Muscle layer of colon (tissue), 2 donors: ENCODE data around the gene HSPG2.

Source experiments
- H3K27ac ChIP-seq: one replicate; pipeline ENCODE4 v1.7.0; 2013; ENCODE audit warnings: low read depth, mild to moderate bottlenecking, low read length, moderate library complexity
- H3K27me3 ChIP-seq, 2 donors: one replicate each; pipeline ENCODE4 v1.7.0; 2013; ENCODE audit warnings: low read length in 2 of 2, mild to moderate bottlenecking in 2 of 2; ENCODE audit not compliant: insufficient read depth in 2 of 2, control insufficient read depth in 1 of 2
- H3K36me3 ChIP-seq: one replicate; pipeline ENCODE4 v1.7.0; 2013; ENCODE audit warnings: mild to moderate bottlenecking, low read length; ENCODE audit not compliant: insufficient read depth
- H3K4me1 ChIP-seq: one replicate; pipeline ENCODE4 v1.7.0; 2013; ENCODE audit warnings: mild to moderate bottlenecking, low read length; ENCODE audit not compliant: insufficient read depth
- H3K4me3 ChIP-seq, 2 donors: one replicate each; pipeline ENCODE4 v1.7.0; 2013; ENCODE audit warnings: low read length in 2 of 2, low read depth in 1 of 2, mild to moderate bottlenecking in 1 of 2, moderate library complexity in 1 of 2
- H3K9ac ChIP-seq: one replicate; pipeline ENCODE4 v1.7.0; 2013; ENCODE audit warnings: low read length
- H3K9me3 ChIP-seq: one replicate; pipeline ENCODE4 v1.7.0; 2013; ENCODE audit warnings: mild to moderate bottlenecking, low read length
- donor health status: abdominal sarcoma.
- donor health status: Adenocarcinoma of cecum.

The HSPG2 gene

DNA sequence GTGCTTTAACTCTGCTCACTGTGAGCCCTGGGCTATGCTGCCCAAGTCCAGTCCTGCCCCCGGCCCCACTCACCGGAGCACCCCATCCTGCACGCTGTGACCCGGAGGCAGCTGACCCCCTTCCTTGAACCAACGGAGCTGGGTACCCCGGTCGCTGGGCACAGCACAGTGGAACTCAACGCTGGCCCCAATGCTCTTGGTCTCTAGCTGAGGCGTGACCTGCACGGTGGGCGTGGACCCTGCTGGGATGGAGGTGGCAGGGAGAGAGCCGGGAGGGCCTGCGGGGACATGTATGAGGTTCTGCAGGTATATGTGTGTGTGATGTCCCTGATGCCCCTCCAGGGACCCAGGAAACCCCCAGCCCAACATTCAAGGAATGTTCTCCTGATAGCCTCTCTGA lies 100.4 kb downstream of the HSPG2 start:
- no peak overlapping the region for H3K27ac ChIP-seq
- H3K36me3 ChIP-seq, result peaks cover 92% of the 10 kb centered on the region

GRCh38 chr1:21836010-21836409 lies 101.1 kb downstream of the HSPG2 start:
- H3K27me3 ChIP-seq, result no peaks in the 10 kb centered on the region
- no peak overlapping the region for H3K9ac ChIP-seq
- no peak overlapping the region for H3K27ac ChIP-seq
- peaks cover 92% of the 10 kb centered on the region for H3K36me3 ChIP-seq
- no peak overlapping the region for H3K4me3 ChIP-seq
- H3K4me1 ChIP-seq, result no peaks in the 10 kb centered on the region
- H3K9me3 ChIP-seq, result no peaks in the 10 kb centered on the region

More for the DNA sequence above, 100.4 kb downstream of the HSPG2 start:
- H3K4me3 ChIP-seq, result no peak overlapping the region
- no peaks in the 10 kb centered on the region for H3K27me3 ChIP-seq
- no peaks in the 10 kb centered on the region for H3K9me3 ChIP-seq
- no peaks in the 10 kb centered on the region for H3K4me1 ChIP-seq
- H3K9ac ChIP-seq, result no peak overlapping the region

GRCh38 chr1:21834666-21835065 lies 102.4 kb downstream of the HSPG2 start:
- Histone ChIP-seq H3K4me3 (no peak overlapping the region), H3K9me3 (no peaks in the 10 kb centered on the region), H3K4me1 (no peaks in the 10 kb centered on the region), H3K27me3 (no peaks in the 10 kb centered on the region), H3K9ac (no peak overlapping the region), H3K27ac (no peak overlapping the region), H3K36me3 (peaks cover 98% of the 10 kb centered on the region)

DNA sequence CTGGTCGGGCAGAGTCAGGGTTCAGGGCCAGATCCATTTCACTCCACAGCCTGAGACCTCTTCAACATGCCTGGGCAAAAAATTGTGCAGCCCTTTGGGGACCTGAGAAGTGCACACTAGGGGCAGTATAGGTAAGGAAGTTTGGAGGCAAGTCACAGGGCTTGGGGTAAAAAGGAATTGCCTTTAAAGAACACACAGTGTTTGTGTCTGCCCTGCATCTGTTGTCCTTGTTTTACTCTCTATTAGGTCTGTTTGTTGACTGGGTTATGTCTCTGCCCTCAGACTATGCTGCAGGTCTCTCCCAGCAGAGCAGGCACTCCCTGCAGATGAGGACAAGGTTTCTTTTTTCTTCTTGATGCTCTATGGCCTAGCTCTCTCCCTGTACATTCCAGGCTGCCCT lies 103.0 kb downstream of the HSPG2 start:
- H3K9ac ChIP-seq, result no peak overlapping the region
- no peaks in the 10 kb centered on the region for H3K9me3 ChIP-seq
- no peaks in the 10 kb centered on the region for H3K4me1 ChIP-seq
- peaks cover 98% of the 10 kb centered on the region for H3K36me3 ChIP-seq
- H3K27ac ChIP-seq, result no peak overlapping the region
- H3K27me3 ChIP-seq, result no peaks in the 10 kb centered on the region
- no peak overlapping the region for H3K4me3 ChIP-seq

DNA sequence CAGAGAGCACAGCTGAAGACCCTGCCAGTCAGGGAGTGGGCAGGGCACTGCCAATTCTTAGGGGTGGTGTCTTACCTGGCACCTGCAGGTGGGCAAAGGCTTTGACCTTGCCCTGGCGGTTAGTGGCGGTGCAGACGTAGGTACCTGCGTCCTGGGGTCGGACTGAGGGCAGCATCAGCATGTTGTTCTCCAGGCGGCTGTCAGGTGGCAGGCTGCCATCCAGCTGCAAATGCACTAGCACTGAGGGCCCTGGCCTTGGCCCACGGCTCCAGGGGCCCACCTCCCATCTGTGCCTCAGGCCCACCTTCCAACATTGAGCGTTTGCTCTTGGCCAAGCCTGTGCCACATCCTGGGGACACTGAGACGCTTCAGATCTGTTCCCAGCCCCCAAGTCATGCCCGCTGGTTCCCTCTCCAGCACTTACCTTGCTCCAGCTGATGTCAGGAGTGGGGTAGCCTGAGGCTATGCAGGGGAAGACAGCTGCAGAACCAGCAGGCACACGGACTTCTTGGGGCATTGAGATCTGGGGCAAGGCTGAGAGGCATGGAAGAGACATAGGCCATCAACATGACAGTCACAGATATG lies 103.6 kb downstream of the HSPG2 start:
- peaks cover 98% of the 10 kb centered on the region for H3K36me3 ChIP-seq
- no peaks in the 10 kb centered on the region for H3K9me3 ChIP-seq
- H3K4me3 ChIP-seq, result no peak overlapping the region
- H3K4me1 ChIP-seq, result no peaks in the 10 kb centered on the region
- H3K9ac ChIP-seq, result no peak overlapping the region
- no peak overlapping the region for H3K27ac ChIP-seq
- no peaks in the 10 kb centered on the region for H3K27me3 ChIP-seq

- Histone ChIP-seq H3K4me1 (no peaks in the 10 kb centered on the region), H3K27ac (no peak overlapping the region), H3K9ac (no peak overlapping the region), H3K9me3 (no peaks in the 10 kb centered on the region), H3K27me3 (no peaks in the 10 kb centered on the region), H3K36me3 (peaks cover 98% of the 10 kb centered on the region), H3K4me3 (no peak overlapping the region)
These were observed 105.6 kb downstream of the HSPG2 start for GRCh38 chr1:21831454-21831970.

- Histone ChIP-seq H3K27ac (no peak overlapping the region), H3K36me3 (peaks cover 98% of the 10 kb centered on the region), H3K9ac (no peak overlapping the region), H3K9me3 (no peaks in the 10 kb centered on the region), H3K27me3 (no peaks in the 10 kb centered on the region), H3K4me1 (no peaks in the 10 kb centered on the region), H3K4me3 (no peak overlapping the region)
These were observed 106.2 kb downstream of the HSPG2 start for GRCh38 chr1:21830792-21831453.

DNA sequence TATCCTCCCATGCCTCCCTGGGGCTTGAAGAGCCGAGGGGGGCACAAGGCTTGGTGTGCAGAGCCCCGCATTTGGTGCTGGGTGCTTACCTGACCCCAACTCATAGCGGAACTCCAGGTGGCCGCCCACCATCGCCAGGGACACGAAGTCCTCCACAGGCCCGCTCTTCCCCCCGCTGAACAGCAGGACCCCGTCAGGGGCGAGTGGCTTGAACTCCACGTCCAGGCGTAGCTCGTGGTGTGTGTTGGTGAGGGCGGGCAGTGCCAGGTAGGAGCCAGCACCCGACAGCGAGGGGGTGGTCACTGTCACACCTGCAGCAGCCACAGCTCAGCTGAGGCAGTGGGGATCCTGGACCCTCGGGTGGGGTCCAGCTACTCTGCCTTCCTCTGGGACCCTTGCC lies 107.8 kb downstream of the HSPG2 start:
- H3K27me3 ChIP-seq, result no peaks in the 10 kb centered on the region
- no peak overlapping the region for H3K9ac ChIP-seq
- H3K27ac ChIP-seq, result no peak overlapping the region
- H3K4me3 ChIP-seq, result no peak overlapping the region
- peaks cover 96% of the 10 kb centered on the region for H3K36me3 ChIP-seq
- no peaks in the 10 kb centered on the region for H3K4me1 ChIP-seq
- H3K9me3 ChIP-seq, result no peaks in the 10 kb centered on the region

GRCh38 chr1:21828506-21829210 lies 108.5 kb downstream of the HSPG2 start:
- Histone ChIP-seq H3K9me3 (no peaks in the 10 kb centered on the region), H3K4me3 (no peak overlapping the region), H3K27me3 (no peaks in the 10 kb centered on the region), H3K4me1 (no peaks in the 10 kb centered on the region), H3K36me3 (peaks cover 96% of the 10 kb centered on the region), H3K27ac (no peak overlapping the region), H3K9ac (no peak overlapping the region)

DNA sequence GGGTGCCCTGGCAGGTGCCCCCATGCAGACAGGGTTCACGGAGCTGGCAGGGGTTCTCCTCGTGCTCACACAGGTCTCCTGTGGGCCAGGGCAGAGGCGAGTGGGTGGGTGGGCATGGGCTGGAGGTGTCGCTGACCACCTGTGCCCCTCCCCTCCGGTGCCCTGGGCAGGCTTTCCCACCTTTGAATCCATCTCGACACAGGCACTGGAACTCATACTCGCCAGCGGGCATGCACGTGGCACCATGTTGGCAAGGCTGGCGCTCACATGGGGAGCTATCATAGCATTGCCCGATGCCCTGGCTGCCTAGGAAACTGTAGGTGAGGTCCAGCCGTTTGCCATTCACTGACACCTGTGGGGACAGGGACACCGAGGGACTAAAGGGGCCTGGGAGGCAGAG lies 109.0 kb downstream of the HSPG2 start:
- no peak overlapping the region for H3K27ac ChIP-seq
- no peak overlapping the region for H3K9ac ChIP-seq
- H3K36me3 ChIP-seq, result peaks cover 93% of the 10 kb centered on the region
- H3K27me3 ChIP-seq, result no peaks in the 10 kb centered on the region
- H3K4me1 ChIP-seq, result no peaks in the 10 kb centered on the region
- H3K9me3 ChIP-seq, result no peaks in the 10 kb centered on the region
- H3K4me3 ChIP-seq, result no peak overlapping the region

DNA sequence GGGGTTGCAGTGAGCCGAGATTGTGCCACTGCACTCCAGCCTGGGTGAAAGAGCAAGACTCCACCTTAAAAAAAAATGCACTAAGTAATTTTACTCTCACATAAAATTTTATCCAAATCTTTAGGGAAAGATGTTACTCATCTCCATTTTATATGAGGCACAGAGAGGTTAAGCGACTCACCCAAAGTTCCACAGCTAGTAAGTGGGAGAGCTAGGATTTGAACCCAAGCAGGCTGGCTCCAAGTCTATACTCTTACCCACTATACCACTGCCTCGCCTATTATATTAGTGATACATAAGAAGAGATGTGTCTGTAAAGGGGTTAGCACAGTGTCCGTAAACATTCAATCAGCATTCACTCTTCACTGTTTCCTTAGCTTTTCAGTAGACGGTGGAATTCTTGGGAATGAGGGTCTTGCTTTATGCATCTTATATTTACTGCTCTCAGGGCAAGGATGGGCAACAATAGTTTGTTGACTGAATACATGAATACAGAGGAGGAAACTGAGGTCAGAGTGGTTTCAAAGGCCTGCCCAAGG lies 109.9 kb downstream of the HSPG2 start:
- Histone ChIP-seq H3K4me3 (no peak overlapping the region), H3K27ac (no peak overlapping the region), H3K36me3 (peaks cover 85% of the 10 kb centered on the region), H3K4me1 (no peaks in the 10 kb centered on the region), H3K9me3 (no peaks in the 10 kb centered on the region), H3K27me3 (no peaks in the 10 kb centered on the region), H3K9ac (no peak overlapping the region)
